Measurements from ENCODE around the gene LRRN3.

The LRRN3 gene

DNA sequence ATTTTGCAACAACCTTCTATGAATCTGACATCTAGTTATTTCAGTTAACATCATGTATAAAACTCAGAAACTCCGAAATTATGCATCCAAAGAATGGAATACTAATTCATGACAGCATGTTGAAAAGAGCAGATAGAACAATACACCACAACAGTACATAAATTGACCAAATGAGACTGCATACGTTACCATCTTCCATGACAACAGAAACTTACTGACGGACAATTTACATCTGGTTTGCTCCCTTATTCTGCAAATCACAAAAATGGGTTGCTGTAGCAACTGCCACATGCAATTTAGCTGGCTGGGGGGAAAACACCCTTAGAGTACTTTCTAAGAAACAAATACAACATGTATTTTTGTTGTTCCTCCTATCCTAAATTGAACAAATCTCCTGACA is 14.3 kb downstream of the LRRN3 start:
- TF ChIP-seq, protein P1, sequence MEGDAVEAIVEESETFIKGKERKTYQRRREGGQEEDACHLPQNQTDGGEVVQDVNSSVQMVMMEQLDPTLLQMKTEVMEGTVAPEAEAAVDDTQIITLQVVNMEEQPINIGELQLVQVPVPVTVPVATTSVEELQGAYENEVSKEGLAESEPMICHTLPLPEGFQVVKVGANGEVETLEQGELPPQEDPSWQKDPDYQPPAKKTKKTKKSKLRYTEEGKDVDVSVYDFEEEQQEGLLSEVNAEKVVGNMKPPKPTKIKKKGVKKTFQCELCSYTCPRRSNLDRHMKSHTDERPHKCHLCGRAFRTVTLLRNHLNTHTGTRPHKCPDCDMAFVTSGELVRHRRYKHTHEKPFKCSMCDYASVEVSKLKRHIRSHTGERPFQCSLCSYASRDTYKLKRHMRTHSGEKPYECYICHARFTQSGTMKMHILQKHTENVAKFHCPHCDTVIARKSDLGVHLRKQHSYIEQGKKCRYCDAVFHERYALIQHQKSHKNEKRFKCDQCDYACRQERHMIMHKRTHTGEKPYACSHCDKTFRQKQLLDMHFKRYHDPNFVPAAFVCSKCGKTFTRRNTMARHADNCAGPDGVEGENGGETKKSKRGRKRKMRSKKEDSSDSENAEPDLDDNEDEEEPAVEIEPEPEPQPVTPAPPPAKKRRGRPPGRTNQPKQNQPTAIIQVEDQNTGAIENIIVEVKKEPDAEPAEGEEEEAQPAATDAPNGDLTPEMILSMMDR (IDR thresholded peaks at IDR 0.05; ENCODE audit: extremely low read depth, missing control alignments), result no peak
- DNase-seq (ENCODE audit: low spot score), result no peak

DNA sequence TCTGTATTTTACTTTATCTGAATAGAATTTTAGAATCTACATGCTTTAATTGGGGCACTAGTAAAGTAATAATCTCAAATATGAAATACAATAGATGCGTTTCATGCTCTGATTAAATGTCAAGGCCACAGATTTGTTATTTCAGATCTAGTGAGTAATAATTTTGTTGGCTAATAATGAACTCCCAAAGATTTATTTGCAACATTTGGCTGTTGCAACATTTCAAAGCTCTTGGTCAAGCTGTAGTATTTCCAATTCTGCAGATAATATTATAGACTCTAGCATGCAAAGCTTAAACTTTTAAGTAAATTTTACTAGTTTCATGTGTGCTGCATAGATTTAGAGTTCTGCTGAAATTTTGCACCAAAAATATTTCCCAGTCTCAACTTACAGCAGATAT is 16.7 kb downstream of the LRRN3 start:
- TF ChIP-seq, protein P1 (IDR thresholded peaks at IDR 0.05; ENCODE audit: extremely low read depth, missing control alignments), result no peak
- DNase-seq (ENCODE audit: low spot score), result no peak

DNA sequence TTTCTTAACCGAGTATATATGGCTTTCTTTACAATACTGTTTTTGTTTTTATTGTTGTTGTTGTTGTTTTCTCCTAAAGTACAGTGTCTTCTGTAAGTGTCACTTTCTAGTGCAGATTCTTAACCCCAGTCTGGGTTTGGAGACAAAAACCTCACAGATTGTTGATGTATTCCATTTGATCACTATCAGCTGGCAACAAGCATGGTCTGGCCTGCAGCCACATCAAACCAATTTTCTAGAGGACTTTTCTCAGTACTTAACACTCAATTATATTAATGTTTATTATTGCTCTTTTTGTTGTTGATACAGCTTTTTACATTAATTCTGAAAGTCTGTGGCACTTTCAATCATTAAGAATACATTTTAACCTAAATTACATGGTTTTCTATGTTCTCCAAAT is 17.1 kb downstream of the LRRN3 start:
- DNase-seq (ENCODE audit: low spot score), result no peak
- TF ChIP-seq, protein P1 (IDR thresholded peaks at IDR 0.05; ENCODE audit: extremely low read depth, missing control alignments), result no peak

DNA sequence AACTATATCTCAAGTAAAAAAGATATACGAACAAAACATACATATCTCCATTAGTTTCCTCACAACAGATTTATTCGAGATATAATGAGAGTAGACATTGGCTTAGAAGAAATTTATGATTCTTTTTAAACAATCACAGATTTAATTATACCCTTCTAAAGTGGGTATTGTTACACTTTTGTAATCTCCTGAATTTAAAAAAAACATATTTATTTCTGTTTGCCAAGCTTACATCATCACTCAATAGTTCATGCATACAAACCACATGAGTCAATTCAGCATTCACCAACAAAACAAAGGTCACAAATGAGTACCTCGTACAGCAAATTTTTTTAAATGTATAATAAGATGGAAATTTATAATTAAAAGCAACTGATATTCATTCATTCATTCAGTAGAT is 17.6 kb downstream of the LRRN3 start:
- TF ChIP-seq, protein P1 (IDR thresholded peaks at IDR 0.05; ENCODE audit: extremely low read depth, missing control alignments), result no peak
- no peak for DNase-seq (ENCODE audit: low spot score)

DNA sequence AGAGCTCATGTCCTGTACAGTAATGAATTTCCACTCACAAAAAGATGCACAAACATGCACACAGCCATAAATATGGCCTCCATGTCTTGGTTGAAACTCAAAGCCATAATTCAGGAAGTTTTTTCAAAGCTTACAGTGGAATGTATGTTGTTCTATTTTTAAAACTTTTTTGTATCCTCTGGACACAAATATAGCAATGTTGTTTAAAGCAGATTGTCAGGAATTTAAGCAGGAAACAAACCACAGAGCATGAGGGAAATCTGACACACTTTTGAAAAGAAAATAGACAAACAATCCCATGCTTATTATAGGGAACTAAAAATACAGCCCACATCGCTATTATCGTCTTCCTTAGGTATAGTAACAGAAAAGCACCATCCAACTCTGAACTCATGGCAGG is 21.5 kb downstream of the LRRN3 start:
- DNase-seq (ENCODE audit: low spot score), result no peak

DNA sequence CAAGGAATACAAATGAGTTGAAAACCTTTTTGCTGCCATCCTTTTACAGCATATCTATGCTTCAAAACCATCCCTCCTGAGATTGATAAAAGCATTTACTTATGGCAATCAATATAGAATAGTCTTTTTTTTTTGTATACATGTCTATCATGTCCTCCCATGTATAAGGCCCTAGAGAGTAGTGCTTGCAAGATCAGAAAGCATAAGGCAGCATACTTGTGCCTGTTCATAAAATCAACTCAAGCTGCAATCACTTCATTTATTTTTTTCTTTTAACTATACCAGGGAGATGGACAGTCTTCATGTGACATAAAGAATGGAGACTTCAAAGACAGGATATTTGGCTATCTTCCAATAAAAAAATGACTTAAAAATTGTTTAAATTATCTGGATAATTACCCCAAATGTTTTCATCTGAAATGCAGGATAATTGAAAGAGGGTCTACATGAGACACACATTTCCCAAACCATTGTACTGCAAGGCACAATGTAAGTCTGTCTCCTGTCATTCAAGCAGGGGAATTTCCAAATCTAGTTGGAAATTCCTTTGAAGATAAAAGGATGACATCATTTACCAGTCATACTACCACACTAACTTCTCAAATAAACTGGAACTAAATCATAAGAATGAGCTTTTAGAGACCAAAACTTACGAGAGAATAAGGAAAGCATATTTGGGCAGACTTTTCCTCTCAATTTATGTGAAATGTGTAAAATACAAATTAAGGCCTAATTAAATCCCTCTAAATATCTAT is 22.5 kb downstream of the LRRN3 start:
- no peak for DNase-seq (ENCODE audit: low spot score)
- TF ChIP-seq, protein P1 (IDR thresholded peaks at IDR 0.05; ENCODE audit: extremely low read depth, missing control alignments), result no peak

More for the DNA sequence above, 21.5 kb downstream of the LRRN3 start:
- TF ChIP-seq, protein P1 (IDR thresholded peaks at IDR 0.05; ENCODE audit: extremely low read depth, missing control alignments), result no peak

DNA sequence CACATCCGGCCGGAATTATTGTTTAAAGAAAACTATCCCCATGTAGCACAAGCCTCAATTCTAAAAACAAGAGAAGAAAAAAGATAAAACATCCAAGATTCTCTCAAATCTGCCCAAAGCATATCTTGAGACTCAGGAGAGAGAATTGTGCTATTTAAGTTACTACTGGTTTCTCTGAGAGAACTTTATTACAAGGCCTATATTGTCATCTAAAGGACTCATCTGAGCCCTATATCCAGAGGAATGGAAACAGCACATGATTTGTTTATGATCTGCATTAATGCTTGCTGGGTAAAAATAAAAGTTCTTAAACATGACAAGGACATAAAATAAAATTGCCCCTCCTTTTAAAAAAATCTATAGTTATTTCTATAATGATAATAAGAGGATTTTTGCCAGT is 25.0 kb downstream of the LRRN3 start:
- no peak for DNase-seq (ENCODE audit: low spot score)
- TF ChIP-seq, protein P1 (IDR thresholded peaks at IDR 0.05; ENCODE audit: extremely low read depth, missing control alignments), result no peak
